GM12878 (cell line): ENCODE results near the gene ALDH3B2. TPM values are rescaled to one million over a fixed set of nuclear protein-coding genes. Genes with fewer than 3 reads are reported as not detected.
A peak's percentile ranks its signal among the peaks of the same experiment; 100 is the strongest.
"Not testable (repeated sequence)": the region's sequence is repeated elsewhere in the genome, so short reads cannot be mapped to it uniquely, and the experiment has no call there.

Source experiments
- ATAC-seq: fragments of 200-7000 bp; cut with Tn5 transposase; 3 replicates; pipeline ENCODE4 v1.9.1; 2020; ENCODE audit warnings: mild to moderate bottlenecking, moderate library complexity
- BruUV-seq: library from RNA; stranded (reverse); fragments of 400-500 nt; replicated peaks from 2 replicates; lab custom pipeline; 2021; lab: Mats Ljungman, UMichigan
- CTCF ChIA-PET: fragments of 300-600 bp; sonication (Branson Sonifier 250); formaldehyde crosslinking; extraction: SDS; loops from one replicate; lab custom pipeline; 2021; ENCODE audit warnings: inconsistent platforms; lab: Yijun Ruan, JAX
- POLR2A ChIA-PET: fragments of 350-600 bp; formaldehyde crosslinking; extraction: SDS; loops from one replicate; lab custom pipeline; 2021; ENCODE audit warnings: inconsistent platforms; lab: Charles Lee
- RAD21 ChIA-PET: fragments of 300-600 bp; sonication (Branson Sonifier 250); formaldehyde crosslinking; loops from one replicate; lab custom pipeline; 2023; ENCODE audit warnings: antibody characterized with exemption; ENCODE audit not compliant: unreplicated experiment; lab: Charles Lee
- SMC1A ChIA-PET: fragments of 300-600 bp; sonication (Branson Sonifier 250); formaldehyde crosslinking; loops from one replicate; lab custom pipeline; 2023; ENCODE audit not compliant: unreplicated experiment, uncharacterized antibody; lab: Charles Lee
- DNase-seq: peaks from one replicate; pipeline ENCODE4 v3.0.0-alpha.2; 2011; ENCODE audit warnings: low read depth, low spot score
- FAIRE-seq: peaks from 3 replicates; lab custom pipeline; 2011; peaks lifted over from hg19 to GRCh38; lab: Jason Lieb, UNC
- H2AFZ ChIP-seq: 2 replicates; pipeline ENCODE4 v1.6.0; 2011; ENCODE audit warnings: low read depth, low read length, control low read depth; ENCODE audit not compliant: control insufficient read depth
- H3K27ac ChIP-seq: 2 replicates; pipeline ENCODE4 v1.5.1; 2011; ENCODE audit warnings: control low read depth; ENCODE audit not compliant: control insufficient read depth, insufficient read depth
- H3K27me3 ChIP-seq, 2 experiments: replicated peaks in 1 of 2; 2 replicates each; pipeline versions ENCODE4 v1.6.0 to v1.6.1; 2011; ENCODE audit warnings: low read length in 1 of 2; ENCODE audit not compliant: control insufficient read depth in 2 of 2, insufficient read depth in 2 of 2
- H3K36me3 ChIP-seq, 2 experiments: 2 replicates each; pipeline ENCODE4 v1.5.1; 2011; ENCODE audit warnings: low read length in 1 of 2; ENCODE audit not compliant: control insufficient read depth in 2 of 2, insufficient read depth in 2 of 2
- H3K4me1 ChIP-seq: 2 replicates; pipeline ENCODE4 v1.6.1; 2011; ENCODE audit warnings: mild to moderate bottlenecking, low read length, moderate library complexity, mixed read lengths; ENCODE audit not compliant: control insufficient read depth, insufficient read depth
- H3K4me2 ChIP-seq: 2 replicates; pipeline ENCODE4 v1.6.0; 2011; ENCODE audit warnings: control low read depth; ENCODE audit not compliant: control insufficient read depth, insufficient read depth
- H3K4me3 ChIP-seq: fragments of 200-600 bp; sonication (generic); 2 replicates; pipeline ENCODE4 v1.5.1; 2016
- H3K79me2 ChIP-seq: 2 replicates; pipeline ENCODE4 v1.6.0; 2011; ENCODE audit warnings: low read length; ENCODE audit not compliant: control insufficient read depth, insufficient read depth
- H3K9ac ChIP-seq: 2 replicates; pipeline ENCODE4 v1.8.0; 2011; ENCODE audit warnings: low read length, control low read depth, mixed read lengths; ENCODE audit not compliant: control insufficient read depth, insufficient read depth
- H3K9me3 ChIP-seq: replicated peaks from 3 replicates; pipeline ENCODE4 v1.5.1; 2011; ENCODE audit warnings: mild to moderate bottlenecking, low read length; ENCODE audit not compliant: control insufficient read depth, insufficient read depth
- H4K20me1 ChIP-seq: 2 replicates; pipeline ENCODE4 v1.6.0; 2011; ENCODE audit not compliant: control insufficient read depth, insufficient read depth
- POU2F2 ChIP-seq: IDR thresholded peaks from 3 replicates; pipeline ENCODE4 v1.6.1; 2011; ENCODE audit warnings: low read depth, mild to moderate bottlenecking, low read length, borderline replicate concordance
- WGBS: methylation state at CpG from one replicate; pipeline ENCODE4 v1.1.6; 2016; ENCODE audit warnings: low lambda C conversion rate; ENCODE audit not compliant: insufficient replicate concordance, insufficient coverage; ENCODE audit errors: missing lambda C conversion rate; 5-methylcytosine and 5-hydroxymethylcytosine counted together
- in situ Hi-C: fragments of 300-500 bp; cut with MboI; formaldehyde crosslinking; loops from 9 replicates; pipeline ENCODE4 v1.14.3; 2018; ENCODE audit warnings: mixed read lengths
- intact Hi-C: fragments of 100-400 bp; cut with micrococcal nuclease; formaldehyde crosslinking; loops from one replicate; pipeline ENCODE4 v1.14.2; 2022; ENCODE audit not compliant: unreplicated experiment
- polyA plus RNA-seq, 11 experiments: library from polyadenylated mRNA; depleted of rRNA in 4 of 11; unstranded in 6 of 11; stranded (reverse) in 5 of 11; fragments of >200 nt; fragmentation: Nextera tagmentation in 4 of 11; fragmentation: Illumina TruSeq in 1 of 11; extraction: Ambion mirVana in 4 of 11; extraction: Trizol in 1 of 11; gene quantifications; 1 replicate in 1 of 11; 2 replicates in 10 of 11; pipeline versions ENCODE4 v1.2.1 to v1.2.3, GENCODE V29; 2011 to 2016; ENCODE audit warnings: inconsistent platforms in 2 of 11, missing spikeins in 2 of 11, low read depth in 1 of 11
- total RNA-seq, 4 experiments: library from RNA; depleted of rRNA in 3 of 4; stranded (reverse); fragments of >200 nt in 3 of 4; fragmentation: Illumina TruSeq in 1 of 4; extraction: Trizol in 1 of 4; gene quantifications; 2 replicates each; pipeline versions ENCODE4 v1.2.1 to v1.2.3, GENCODE V29; 2013 to 2021

Gene ALDH3B2
- total and polyA plus RNA-seq, 10 of the 15 experiments (the other 5 are each of a cell fraction or from before 2014, with no cell fraction given), result 0.09 to 0.17 TPM; not detected in 8

DNA sequence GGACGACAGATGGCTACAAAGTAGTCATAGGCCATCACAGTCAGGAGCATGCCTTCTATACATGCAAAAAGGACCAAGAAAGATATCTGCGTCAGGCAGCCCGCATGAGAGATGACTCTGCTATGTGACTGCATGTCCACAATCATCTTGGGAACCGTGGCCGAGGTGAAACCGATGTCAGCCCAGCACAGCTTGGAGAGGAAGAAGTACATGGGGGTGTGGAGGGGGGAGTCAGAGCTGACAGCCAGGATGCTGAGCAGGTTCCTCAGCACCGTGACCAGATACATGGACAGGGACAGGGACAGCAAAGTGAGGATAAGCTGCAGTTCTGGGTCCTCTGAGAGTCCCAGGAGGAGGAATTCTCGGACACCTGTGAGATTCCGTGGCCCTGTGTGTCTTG is 48.6 kb upstream of the ALDH3B2 start:
- CTCF ChIA-PET, H3K9ac ChIP-seq, H3K4me1 ChIP-seq, H3K79me2 ChIP-seq, RAD21 ChIA-PET, H4K20me1 ChIP-seq, POLR2A ChIA-PET, FAIRE-seq, ATAC-seq, H3K4me3 ChIP-seq, intact Hi-C loops, H3K27me3 ChIP-seq, H3K9me3 ChIP-seq, H3K4me2 ChIP-seq, DNase-seq, H3K36me3 ChIP-seq, H2AFZ ChIP-seq, BruUV-seq, in situ Hi-C loops, H3K27ac ChIP-seq: not testable (repeated sequence)
- 40% methylated on average over 9 of the region's 9 CpGs for WGBS
- SMC1A ChIA-PET, result interaction anchor here (1.0 kb wide), 1 partner anchor 32 kb away, joined by 3 read pairs; no protein-coding TSS in a partner anchor

DNA sequence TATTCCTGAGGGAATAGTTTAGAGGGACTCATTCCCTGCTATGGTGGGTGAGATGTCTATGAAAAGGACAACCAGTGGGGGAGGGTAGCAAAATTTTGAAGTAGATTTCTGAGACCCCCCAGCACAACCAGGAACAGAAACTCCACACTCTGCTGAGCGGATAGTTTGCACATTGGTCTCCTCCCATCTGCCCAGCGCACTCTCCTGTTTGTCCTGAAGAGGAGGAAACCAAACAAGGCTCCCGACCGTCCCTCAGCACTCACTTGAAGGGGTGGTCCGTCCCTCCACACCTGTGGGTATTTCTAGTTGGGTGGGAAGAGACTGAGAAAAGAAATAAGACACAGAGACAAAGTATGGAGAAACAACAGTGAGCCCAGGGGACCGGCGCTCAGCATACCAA is 41.8 kb upstream of the ALDH3B2 start:
- intact Hi-C loops, in situ Hi-C loops, H3K9ac ChIP-seq, RAD21 ChIA-PET, H4K20me1 ChIP-seq, BruUV-seq, H2AFZ ChIP-seq, POLR2A ChIA-PET, ATAC-seq, H3K27me3 ChIP-seq, FAIRE-seq, SMC1A ChIA-PET, H3K4me1 ChIP-seq, H3K4me2 ChIP-seq, H3K79me2 ChIP-seq, H3K9me3 ChIP-seq, H3K36me3 ChIP-seq, DNase-seq, H3K4me3 ChIP-seq, H3K27ac ChIP-seq, CTCF ChIA-PET: not testable (repeated sequence)
- WGBS, result 7% methylated on average over 7 of the region's 7 CpGs
- 0 out of 3 replicates have a peak, but pooled peaks have one; percentile 15 for TF ChIP-seq POU2F2

DNA sequence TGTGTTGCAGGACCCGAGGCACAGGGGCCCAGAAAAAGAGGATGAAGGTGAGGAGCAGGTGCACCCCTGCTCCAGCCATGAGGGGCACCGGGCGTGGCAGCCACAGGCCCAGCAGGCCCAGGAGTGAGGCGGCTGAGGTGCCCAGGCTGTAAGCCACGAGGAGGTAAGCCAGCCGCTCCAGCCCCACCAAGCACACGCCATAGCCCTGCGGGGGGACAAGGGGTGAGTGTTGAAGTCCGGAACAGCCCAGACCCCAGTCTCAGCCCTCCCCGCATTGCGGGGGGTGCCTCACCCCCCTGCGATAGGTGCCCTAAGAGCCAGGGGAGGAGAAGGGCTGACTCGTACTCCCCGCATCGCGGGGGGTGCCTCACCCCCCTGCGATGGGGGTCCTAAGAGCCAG is 41.4 kb upstream of the ALDH3B2 start:
- SMC1A ChIA-PET, intact Hi-C loops, RAD21 ChIA-PET, FAIRE-seq, ATAC-seq, H3K79me2 ChIP-seq, H3K27ac ChIP-seq, in situ Hi-C loops, POLR2A ChIA-PET, H3K9me3 ChIP-seq, H3K27me3 ChIP-seq, H3K4me1 ChIP-seq, DNase-seq, H4K20me1 ChIP-seq, H3K9ac ChIP-seq, BruUV-seq, H3K36me3 ChIP-seq, H3K4me3 ChIP-seq, H3K4me2 ChIP-seq, H2AFZ ChIP-seq: not testable (repeated sequence)
- 19% methylated on average over 14 of the region's 17 CpGs for WGBS
- CTCF ChIA-PET, result interaction anchor here (1.5 kb wide), 1 partner anchor 56 kb away, joined by 3 read pairs; no protein-coding TSS in a partner anchor
